ENCODE measurements around the gene NEB.

DNA sequence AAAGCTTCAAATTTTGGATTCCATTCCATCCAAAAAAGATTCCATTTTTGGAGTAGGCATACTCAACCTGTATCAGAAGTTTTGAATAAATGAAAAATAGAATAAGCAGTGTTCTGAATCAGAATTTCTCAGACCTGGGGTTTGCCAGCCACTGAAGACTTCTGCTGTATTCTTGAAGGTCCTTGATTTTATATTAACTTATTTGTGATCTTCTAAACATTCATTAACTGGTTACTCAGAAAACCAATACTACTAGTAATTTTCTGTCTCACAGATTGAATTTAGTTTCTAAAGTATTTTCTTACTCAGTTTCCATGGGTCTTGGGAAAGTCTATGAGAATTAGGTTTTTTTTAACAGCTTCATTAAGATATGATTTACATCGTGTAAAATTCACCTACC, 263.7 kb downstream of the NEB start:
- TF ChIP-seq, protein P1, sequence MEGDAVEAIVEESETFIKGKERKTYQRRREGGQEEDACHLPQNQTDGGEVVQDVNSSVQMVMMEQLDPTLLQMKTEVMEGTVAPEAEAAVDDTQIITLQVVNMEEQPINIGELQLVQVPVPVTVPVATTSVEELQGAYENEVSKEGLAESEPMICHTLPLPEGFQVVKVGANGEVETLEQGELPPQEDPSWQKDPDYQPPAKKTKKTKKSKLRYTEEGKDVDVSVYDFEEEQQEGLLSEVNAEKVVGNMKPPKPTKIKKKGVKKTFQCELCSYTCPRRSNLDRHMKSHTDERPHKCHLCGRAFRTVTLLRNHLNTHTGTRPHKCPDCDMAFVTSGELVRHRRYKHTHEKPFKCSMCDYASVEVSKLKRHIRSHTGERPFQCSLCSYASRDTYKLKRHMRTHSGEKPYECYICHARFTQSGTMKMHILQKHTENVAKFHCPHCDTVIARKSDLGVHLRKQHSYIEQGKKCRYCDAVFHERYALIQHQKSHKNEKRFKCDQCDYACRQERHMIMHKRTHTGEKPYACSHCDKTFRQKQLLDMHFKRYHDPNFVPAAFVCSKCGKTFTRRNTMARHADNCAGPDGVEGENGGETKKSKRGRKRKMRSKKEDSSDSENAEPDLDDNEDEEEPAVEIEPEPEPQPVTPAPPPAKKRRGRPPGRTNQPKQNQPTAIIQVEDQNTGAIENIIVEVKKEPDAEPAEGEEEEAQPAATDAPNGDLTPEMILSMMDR (IDR thresholded peaks at IDR 0.05): no peak
- TF ChIP-seq RAD21 (conservative IDR thresholded peaks at IDR 0.05 in 1 of 2, IDR thresholded peaks at IDR 0.05 in 1 of 2): no peak
- no peak for TF ChIP-seq CHD2 (IDR thresholded peaks at IDR 0.05; ENCODE audit: low read length, partially characterized antibody)
- TF ChIP-seq RCOR1 (IDR thresholded peaks at IDR 0.05; ENCODE audit: low read depth, low read length): no peak
